GM21529 (cell line): Measurements from ENCODE around the gene INSL4.

ENCODE experiments used
- ATAC-seq: cut with Tn5 transposase; IDR thresholded peaks from one replicate; pipeline ENCODE4 v1.9.1; 2021; ENCODE audit not compliant: unreplicated experiment

The INSL4 gene

GRCh38 chr9:5231212-5231611, at the start of gene INSL4:
Gene INSL4, plus strand, starts transcription at chr9:5231419. Its CDS starts 105 bp downstream, at chr9:5231524.
- ATAC-seq, result no peak

- no peak for ATAC-seq
These were observed 46.4 kb upstream of the INSL4 start for GRCh38 chr9:5184776-5185175.

GRCh38 chr9:5185220-5185840, 45.9 kb upstream of the INSL4 start, which contains the start of gene INSL6:
Gene INSL6, minus strand, starts transcription at chr9:5185639. Its CDS starts 37 bp downstream, at chr9:5185602.
- ATAC-seq, result no peak

GRCh38 chr9:5186416-5187169, 44.6 kb upstream of the INSL4 start:
- ATAC-seq, result no peak

- no peak for ATAC-seq
These were observed 42.9 kb upstream of the INSL4 start for GRCh38 chr9:5188060-5188984.

- ATAC-seq, result no peak
These were observed 39.2 kb upstream of the INSL4 start for GRCh38 chr9:5191985-5192384.

GRCh38 chr9:5193345-5193744, 37.9 kb upstream of the INSL4 start:
- ATAC-seq, result no peak

- ATAC-seq, result no peak
These were observed 35.8 kb upstream of the INSL4 start for GRCh38 chr9:5195463-5195862.

GRCh38 chr9:5205071-5205470, 26.1 kb upstream of the INSL4 start:
- ATAC-seq, result no peak

GRCh38 chr9:5230554-5230953, 665 bp upstream of the INSL4 start:
- no peak for ATAC-seq

- peak; percentile 47 for ATAC-seq
These were observed 32.4 kb downstream of the INSL4 start for GRCh38 chr9:5263351-5264218.

GRCh38 chr9:5264219-5264595, 33.0 kb downstream of the INSL4 start:
- peak; percentile 29 for ATAC-seq

GRCh38 chr9:5265939-5266338, 34.7 kb downstream of the INSL4 start:
- ATAC-seq, result no peak

- ATAC-seq, result no peak
These were observed 38.1 kb downstream of the INSL4 start for GRCh38 chr9:5269249-5269715.

GRCh38 chr9:5274770-5275169, 43.6 kb downstream of the INSL4 start:
- ATAC-seq, result no peak

- ATAC-seq, result peak; percentile 63
These were observed 47.3 kb downstream of the INSL4 start for GRCh38 chr9:5278486-5278885.
